GM12875 (cell line): ENCODE measurements around the gene BBS9.

Experiments
- H3K4me3 ChIP-seq: one replicate; pipeline ENCODE4 v1.5.1; 2011; ENCODE audit warnings: low read depth, low read length, control low read depth
- CTCF ChIP-seq: IDR thresholded peaks from 2 replicates; pipeline ENCODE4 v1.5.1; 2011; ENCODE audit warnings: low read depth, mild to moderate bottlenecking, control low read depth, inconsistent platforms, low read length, moderate library complexity, borderline replicate concordance; ENCODE audit not compliant: insufficient read depth

BBS9 gene

GRCh38 chr7:33237036-33237435, 107.7 kb downstream of the BBS9 start:
- TF ChIP-seq CTCF = no peak
- H3K4me3 ChIP-seq = no peak overlapping the region

GRCh38 chr7:33243319-33243881, 114.0 kb downstream of the BBS9 start:
- TF ChIP-seq CTCF = peak; percentile 23; the same call in 1 of the 2 replicates
- no peak overlapping the region for H3K4me3 ChIP-seq

- H3K4me3 ChIP-seq = no peak overlapping the region
- no peak for TF ChIP-seq CTCF
Observed at GRCh38 chr7:33248671-33249070, 119.3 kb downstream of the BBS9 start.

GRCh38 chr7:33250421-33250871, 121.1 kb downstream of the BBS9 start:
- no peak for TF ChIP-seq CTCF
- H3K4me3 ChIP-seq = no peak overlapping the region

GRCh38 chr7:33251301-33251700, 121.9 kb downstream of the BBS9 start:
- TF ChIP-seq CTCF = no peak

GRCh38 chr7:33258491-33258951, 129.2 kb downstream of the BBS9 start:
- H3K4me3 ChIP-seq = no peak overlapping the region
- no peak for TF ChIP-seq CTCF

More at GRCh38 chr7:33251301-33251700, 121.9 kb downstream of the BBS9 start:
- H3K4me3 ChIP-seq = no peak overlapping the region

- TF ChIP-seq CTCF = no peak
- no peak overlapping the region for H3K4me3 ChIP-seq
Observed at GRCh38 chr7:33261585-33261984, 132.2 kb downstream of the BBS9 start.
